Ovary (tissue), 9 donors: ENCODE measurements around the gene DEFB125. TPM values are rescaled to one million over a fixed set of nuclear protein-coding genes. Genes with fewer than 3 reads are reported as not detected.

ENCODE experiments used
- DNase-seq, 5 donors: peaks; one replicate each; pipeline ENCODE4 v3.0.0-alpha.2; 2019 to 2020
- H3K27ac ChIP-seq, 2 donors: fragments of 200-600 bp; one replicate each; pipeline versions ENCODE4 v1.5.1 to v1.8.0; 2019 to 2022
- H3K27me3 ChIP-seq: fragments of 200-600 bp; one replicate; pipeline ENCODE4 v1.8.0; 2022
- H3K36me3 ChIP-seq: fragments of 200-600 bp; sonication (generic); one replicate; pipeline ENCODE4 v1.5.1; 2019
- H3K4me1 ChIP-seq: one replicate; pipeline ENCODE4 v1.8.1; 2013; ENCODE audit warnings: mild to moderate bottlenecking, moderate library complexity; ENCODE audit not compliant: insufficient read depth
- H3K4me3 ChIP-seq: fragments of 200-600 bp; sonication (generic); one replicate; pipeline ENCODE4 v1.5.1; 2017
- H3K9me3 ChIP-seq, 2 donors: fragments of 200-600 bp in 1 of 2; sonication (generic) in 1 of 2; one replicate each; pipeline versions ENCODE4 v1.5.1 to v1.8.1; 2013 to 2019; ENCODE audit warnings: mild to moderate bottlenecking in 1 of 2, moderate library complexity in 1 of 2
- EP300 ChIP-seq: sonication (generic); formaldehyde crosslinking; IDR thresholded peaks from one replicate; pipeline ENCODE4 v1.6.1; 2017; ENCODE audit warnings: antibody characterized with exemption
- POLR2A ChIP-seq: fragments of 450-650 bp; IDR thresholded peaks from one replicate; pipeline ENCODE4 v1.6.1; 2017; ENCODE audit warnings: antibody characterized with exemption, mild to moderate bottlenecking, moderate library complexity
- WGBS, 3 donors: extraction: QIAGEN DNeasy Blood & Tissue Kit in 1 of 3; methylation state at CpG; one replicate each; pipeline versions ENCODE4 v1.1.5 to v1.1.7; 2013 to 2017; 5-methylcytosine and 5-hydroxymethylcytosine counted together
- intact Hi-C, 4 donors: fragments of 100-400 bp; cut with DNase I; formaldehyde crosslinking; loops; one replicate each; pipeline versions ENCODE4 v1.11.0 to v1.15.1; 2022 to 2023
- polyA plus RNA-seq, 2 donors: library from polyadenylated mRNA; stranded (reverse); fragments of 200-250 nt in 1 of 2; fragments of 350-450 nt in 1 of 2; fragmentation: Illumina TruSeq in 1 of 2; extraction: RNeasy Lipid Tissue Mini Kit (QIAGEN cat#74804) in 1 of 2; gene quantifications; one replicate each; pipeline ENCODE4 v1.2.3, GENCODE V29; 2013 to 2014
- total RNA-seq, 7 donors: library from RNA; depleted of rRNA in 2 of 7; stranded (reverse); fragments of >200 nt in 2 of 7; fragmentation: NEBNext Ultra II Directional in 3 of 7; extraction: Animal tissue kit (Norgen Biotek cat#: 25700) in 3 of 7; gene quantifications; one replicate each; pipeline versions ENCODE4 v1.1.0 to v1.2.4, GENCODE V29; 2016 to 2023
- TF ChIP-seq, protein P1 (sequence below), 3 donors: fragments of 450-650 bp in 2 of 3; fragments of 200-600 bp in 1 of 3; IDR thresholded peaks; one replicate each; pipeline versions ENCODE4 v1.5.1 to v1.8.0; 2016 to 2022; ENCODE audit warnings: antibody characterized with exemption in 3 of 3, mild to moderate bottlenecking in 1 of 3
- donor health status: DM: no; HTN: no; CAD: no; lungs with moderate emphysema.
- donor health status: DM: no; HTN: no; CAD: no.
- donor health status: Bipolar disorder and iron deficiency.
- donor health status: DM: yes; HTN: yes; CAD: no.
- donor health status: DM: no; HTN: no; CAD: no.
- donor health status: DM: yes; HTN: yes; CAD: no.

Gene DEFB125
- total and polyA plus RNA-seq, 9 donors, result not detected

DNA sequence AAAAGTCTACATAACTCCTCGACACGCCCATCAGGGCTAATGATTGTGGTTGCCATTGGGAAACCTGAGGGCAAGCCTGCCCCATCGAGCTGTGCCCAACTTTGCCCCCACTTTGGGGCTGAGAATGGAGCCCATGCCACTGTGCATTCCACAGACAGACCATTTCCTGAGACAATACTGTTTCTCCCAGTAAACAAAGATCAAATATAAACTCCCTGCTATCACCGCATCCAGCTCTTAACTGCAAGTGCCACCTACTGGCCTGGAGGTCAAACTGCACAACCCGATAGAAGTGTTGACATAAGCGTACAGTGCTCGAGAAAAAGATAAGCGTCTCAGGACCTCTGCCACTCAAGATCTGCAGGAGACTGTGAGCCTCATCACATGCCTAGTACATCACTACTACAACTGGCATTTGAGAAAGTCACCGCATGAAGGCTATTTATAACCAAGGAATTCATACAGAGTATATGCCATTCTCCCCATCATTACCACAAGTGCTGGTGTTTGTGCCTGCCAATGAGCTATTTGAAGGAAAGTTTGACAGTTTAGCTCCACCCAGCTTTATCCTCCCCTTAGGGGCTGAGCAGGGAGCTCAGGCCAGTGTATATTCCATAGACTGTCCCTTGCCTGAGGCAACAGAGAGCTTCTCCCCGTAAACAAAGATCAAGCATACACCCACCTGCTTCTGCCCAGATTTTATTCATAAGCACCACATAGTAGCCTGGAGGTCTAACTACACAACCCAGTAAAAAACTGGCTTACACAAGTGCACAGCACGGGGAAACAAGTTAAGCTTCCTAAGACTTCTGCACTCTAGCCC, 50.4 kb downstream of the DEFB125 start:
- no peaks in the 10 kb centered on the region for H3K9me3 ChIP-seq
- no peak for DNase-seq
- H3K4me3 ChIP-seq, result no peak overlapping the region
- WGBS, 3 donors, result 73 to 79% (median 76%) methylated on average over 11 of the region's 11 CpGs
- H3K36me3 ChIP-seq, result no peaks in the 10 kb centered on the region
- no peaks in the 10 kb centered on the region for H3K4me1 ChIP-seq
- no peak overlapping the region for H3K27ac ChIP-seq
- intact Hi-C loops, result no loop called here
- H3K27me3 ChIP-seq, result no peaks in the 10 kb centered on the region
- TF ChIP-seq, protein P1, sequence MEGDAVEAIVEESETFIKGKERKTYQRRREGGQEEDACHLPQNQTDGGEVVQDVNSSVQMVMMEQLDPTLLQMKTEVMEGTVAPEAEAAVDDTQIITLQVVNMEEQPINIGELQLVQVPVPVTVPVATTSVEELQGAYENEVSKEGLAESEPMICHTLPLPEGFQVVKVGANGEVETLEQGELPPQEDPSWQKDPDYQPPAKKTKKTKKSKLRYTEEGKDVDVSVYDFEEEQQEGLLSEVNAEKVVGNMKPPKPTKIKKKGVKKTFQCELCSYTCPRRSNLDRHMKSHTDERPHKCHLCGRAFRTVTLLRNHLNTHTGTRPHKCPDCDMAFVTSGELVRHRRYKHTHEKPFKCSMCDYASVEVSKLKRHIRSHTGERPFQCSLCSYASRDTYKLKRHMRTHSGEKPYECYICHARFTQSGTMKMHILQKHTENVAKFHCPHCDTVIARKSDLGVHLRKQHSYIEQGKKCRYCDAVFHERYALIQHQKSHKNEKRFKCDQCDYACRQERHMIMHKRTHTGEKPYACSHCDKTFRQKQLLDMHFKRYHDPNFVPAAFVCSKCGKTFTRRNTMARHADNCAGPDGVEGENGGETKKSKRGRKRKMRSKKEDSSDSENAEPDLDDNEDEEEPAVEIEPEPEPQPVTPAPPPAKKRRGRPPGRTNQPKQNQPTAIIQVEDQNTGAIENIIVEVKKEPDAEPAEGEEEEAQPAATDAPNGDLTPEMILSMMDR (IDR thresholded peaks at IDR 0.05), result no peak
- TF ChIP-seq EP300 (no peak), POLR2A (no peak)

DNA sequence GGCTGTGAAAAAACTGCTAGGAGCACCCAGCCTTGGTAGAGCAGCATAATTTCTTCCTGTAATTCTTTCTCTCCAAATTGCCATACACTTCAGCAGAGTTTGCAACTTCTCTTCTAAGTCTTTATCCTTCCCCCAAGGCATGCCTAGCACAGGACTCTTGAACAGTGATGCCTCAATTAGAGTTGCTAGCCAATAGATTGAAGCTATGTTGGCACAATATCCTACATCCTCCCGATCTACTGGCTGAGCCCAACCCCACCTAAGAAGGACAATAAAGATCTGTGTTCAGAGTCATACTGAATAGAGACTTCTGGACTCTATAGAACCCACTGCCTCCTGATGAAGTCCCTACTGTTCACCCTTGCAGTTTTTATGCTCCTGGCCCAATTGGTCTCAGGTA, 54.8 kb downstream of the DEFB125 start, which contains the start of gene DEFB126:
Gene DEFB126 (plus strand): TSS at position 301 of the 400 bp plus-strand sequence. CDS start 39 bp downstream, at position 340.
- TF ChIP-seq EP300, result no peak
- TF ChIP-seq, protein P1 (IDR thresholded peaks at IDR 0.05), result no peak
- TF ChIP-seq POLR2A, result no peak
- H3K27me3 ChIP-seq, result no peaks in the 10 kb centered on the region
- no peaks in the 10 kb centered on the region for H3K9me3 ChIP-seq
- no peak for DNase-seq
- intact Hi-C loops, result no loop called here
- 37 to 64% (median 40%) methylated on average over 1 of the region's 1 CpG for WGBS, 3 donors
- no peak within 1 kb of the TSS for H3K4me3 ChIP-seq
- H3K36me3 ChIP-seq, result no peaks in the 10 kb centered on the region
- no peaks in the 10 kb centered on the region for H3K4me1 ChIP-seq
- no peak within 1 kb of the TSS for H3K27ac ChIP-seq

DNA sequence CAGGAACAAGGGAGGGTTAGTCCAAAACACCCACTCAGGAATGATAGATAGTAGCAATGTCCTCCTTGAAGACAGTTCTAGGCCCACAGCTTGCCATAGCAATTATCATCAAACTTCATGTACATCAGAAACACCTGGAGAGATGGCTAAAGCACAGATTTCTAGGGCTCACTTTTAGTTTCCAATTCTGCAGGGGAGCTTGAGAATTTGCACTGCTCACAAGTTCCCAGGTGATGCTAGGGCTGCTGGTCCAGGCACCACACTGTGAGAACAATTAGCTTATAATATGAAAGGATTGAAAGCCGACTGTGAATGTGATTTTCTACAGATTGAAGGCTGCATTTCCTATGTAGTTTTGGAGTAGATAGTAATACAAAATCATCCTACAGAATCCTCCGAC, 58.4 kb downstream of the DEFB125 start:
- DNase-seq, result no peak

More for the DNA sequence above, 58.4 kb downstream of the DEFB125 start:
- Histone ChIP-seq H3K4me1 (no peaks in the 10 kb centered on the region), H3K36me3 (no peaks in the 10 kb centered on the region), H3K4me3 (no peak overlapping the region), H3K9me3 (no peaks in the 10 kb centered on the region), H3K27me3 (no peaks in the 10 kb centered on the region), H3K27ac (no peak overlapping the region)
- TF ChIP-seq, protein P1 (IDR thresholded peaks at IDR 0.05), result no peak
- TF ChIP-seq POLR2A, result no peak
- TF ChIP-seq EP300, result no peak
- WGBS, 3 donors, result 54 to 61% (median 60%) methylated on average over 2 of the region's 2 CpGs
- intact Hi-C loops, result no loop called here

Other genes with a start within 250 kb of the DEFB125 start
- gene DEFB126, start 54.9 kb downstream of the DEFB125 start, total RNA-seq, result not detected
- gene DEFB126, start 54.9 kb downstream of the DEFB125 start, polyA plus RNA-seq, result not detected
- not detected for gene DEFB127, start 69.8 kb downstream of the DEFB125 start, total RNA-seq
- gene DEFB127, start 69.8 kb downstream of the DEFB125 start, polyA plus RNA-seq, result not detected
- gene DEFB128, start 102.0 kb downstream of the DEFB125 start, total RNA-seq, result not detected
- not detected for gene DEFB128, start 102.0 kb downstream of the DEFB125 start, polyA plus RNA-seq
- not detected for gene DEFB129, start 139.6 kb downstream of the DEFB125 start, total RNA-seq
- gene DEFB129, start 139.6 kb downstream of the DEFB125 start, polyA plus RNA-seq, result not detected
- gene DEFB132, start 170.1 kb downstream of the DEFB125 start, total RNA-seq, result not detected
- not detected for gene DEFB132, start 170.1 kb downstream of the DEFB125 start, polyA plus RNA-seq
- 10 to 100 TPM in 6 of 7 donors, 1 to 10 TPM in 1; 6.6 to 17.5 (median 11.7) TPM for gene C20orf96, start 203.1 kb downstream of the DEFB125 start, total RNA-seq
- gene C20orf96, start 203.1 kb downstream of the DEFB125 start, polyA plus RNA-seq, result 10 to 100 TPM; 11.7 to 14.7 TPM
- 10 to 100 TPM; 13.6 to 28.1 (median 23.1) TPM for gene ZCCHC3, start 209.9 kb downstream of the DEFB125 start, total RNA-seq
- gene ZCCHC3, start 209.9 kb downstream of the DEFB125 start, polyA plus RNA-seq, result 10 to 100 TPM; 16.8 to 23.2 TPM
- 10 to 100 TPM in 5 of 7 donors, 1 to 10 TPM in 2; 4.8 to 34.1 (median 25.7) TPM for gene SOX12, start 237.9 kb downstream of the DEFB125 start, total RNA-seq
- gene SOX12, start 237.9 kb downstream of the DEFB125 start, polyA plus RNA-seq, result 1 to 10 TPM; 4.1 to 8.7 TPM